NCI-H524 (cell line): ENCODE measurements around the gene IFT172.

Experiments used
- DNase-seq, 2 experiments: peaks; one replicate each; lab custom pipeline; 2025; lab: John Stamatoyannopoulos, UW

The IFT172 gene

DNA sequence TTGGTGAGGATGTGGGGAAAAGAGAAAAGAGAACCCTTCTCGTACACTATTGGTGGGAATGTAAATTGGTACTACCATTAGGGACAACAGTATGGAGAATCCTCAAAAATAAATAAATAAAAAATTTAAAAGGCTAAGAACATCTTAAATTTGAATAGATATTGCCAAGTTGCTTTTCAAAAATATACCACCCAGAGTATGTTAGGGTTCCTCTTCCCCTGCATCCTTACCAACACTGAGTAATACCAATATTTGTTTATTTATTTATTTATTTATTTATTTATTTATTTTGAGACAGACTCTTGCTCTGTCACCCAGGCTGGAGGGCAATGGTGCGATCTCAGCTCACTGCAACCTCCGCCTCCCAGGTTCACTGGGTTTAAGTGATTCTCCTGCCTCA is 66.6 kb downstream of the IFT172 start:
- DNase-seq = no peak

DNA sequence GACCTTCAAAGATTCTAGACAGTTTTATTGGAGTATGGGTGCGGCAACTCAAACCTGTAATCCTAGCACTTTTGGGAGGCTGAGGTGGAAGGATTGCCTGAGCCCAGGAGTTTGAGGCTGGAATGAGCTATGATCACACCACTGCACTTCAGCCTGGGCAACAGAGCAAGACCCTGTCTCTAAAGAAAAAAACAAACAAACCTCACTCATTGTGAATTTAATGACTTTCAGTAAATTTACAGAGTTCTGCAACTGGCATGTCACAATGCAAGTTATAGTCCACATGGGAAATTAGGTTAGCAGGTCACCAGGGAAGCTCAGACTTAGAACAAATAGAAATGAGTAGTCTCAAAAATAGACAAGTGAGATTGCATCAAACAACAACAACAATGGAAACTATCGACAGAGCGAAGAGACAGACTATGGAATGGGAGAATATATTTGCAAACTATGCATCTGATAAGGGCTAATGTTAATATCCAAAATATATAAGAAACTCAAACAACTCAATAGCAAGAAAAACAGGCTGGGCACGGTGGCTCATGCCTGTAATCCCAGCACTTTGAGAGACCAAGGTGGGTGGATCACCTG is 67.8 kb downstream of the IFT172 start:
- DNase-seq = no peak

DNA sequence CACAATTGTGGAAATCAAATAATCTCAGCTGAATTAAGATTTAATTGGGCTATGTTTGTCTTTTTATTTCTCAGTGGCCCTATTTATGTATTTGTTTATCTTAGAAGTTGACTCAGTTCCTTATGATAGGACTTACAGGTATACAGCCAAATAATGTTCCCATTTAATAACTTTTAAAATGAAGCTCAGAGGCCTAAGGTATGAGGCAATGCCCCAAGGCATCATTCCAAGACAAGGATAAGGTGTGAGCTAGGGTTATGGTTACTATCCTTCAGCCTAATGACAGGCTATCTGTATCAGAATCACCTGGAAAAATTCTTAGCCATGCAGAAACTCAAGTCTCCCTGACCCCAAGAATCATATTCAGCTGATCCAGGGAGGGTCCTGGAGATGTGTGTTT is 68.5 kb downstream of the IFT172 start:
- no peak for DNase-seq

DNA sequence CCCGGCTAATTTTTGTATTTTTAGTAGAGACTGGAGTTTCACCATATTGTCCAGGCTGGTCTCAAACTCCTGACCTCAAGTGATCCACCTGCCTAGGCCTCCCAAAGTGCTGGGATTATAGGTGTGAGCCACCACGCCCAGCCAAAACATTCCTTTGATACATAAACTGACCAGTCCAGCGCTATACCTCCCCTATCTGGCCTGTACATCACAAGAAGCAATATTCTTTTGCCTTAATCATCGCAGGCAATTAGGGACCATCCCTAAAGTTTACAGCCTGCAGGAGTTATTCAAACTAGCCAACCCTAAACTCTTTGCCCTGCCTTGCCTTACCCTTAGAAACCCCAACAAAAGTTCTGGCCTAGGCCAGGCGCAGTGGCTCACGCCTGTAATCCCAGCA is 73.4 kb downstream of the IFT172 start:
- no peak for DNase-seq

DNA sequence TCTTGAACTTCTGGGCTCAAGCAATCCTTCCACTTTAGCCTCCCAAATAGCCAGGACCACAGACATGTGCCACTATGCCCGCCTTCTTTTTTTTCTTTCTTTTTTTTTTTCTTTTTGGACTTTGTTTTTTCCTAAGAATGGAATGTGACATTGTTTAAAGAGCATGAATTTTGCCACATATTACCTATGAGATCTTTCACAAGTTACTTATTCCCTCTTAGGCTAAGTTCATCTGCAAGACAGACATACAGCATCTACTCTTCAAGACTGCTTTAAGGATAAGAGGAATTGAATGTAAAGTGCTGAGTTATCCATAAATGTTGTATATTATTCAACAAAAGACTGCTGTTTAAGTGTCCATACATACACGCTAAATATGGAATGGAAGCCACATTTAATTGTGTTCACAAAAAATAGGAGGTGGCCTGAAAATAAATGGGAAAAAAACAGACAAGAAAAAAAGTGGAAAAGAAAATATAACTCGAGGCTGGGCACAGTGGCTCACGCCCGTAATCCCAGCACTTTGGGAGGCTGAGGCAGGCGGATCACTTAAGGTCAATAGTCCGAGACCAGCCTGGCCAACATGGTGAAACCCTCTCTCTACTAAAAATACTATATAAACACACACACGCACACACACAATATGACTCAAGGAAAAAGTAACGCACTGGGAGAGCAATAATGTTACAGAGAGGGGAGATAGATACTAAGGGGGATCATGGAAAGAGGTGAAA is 77.0 kb downstream of the IFT172 start:
- no peak for DNase-seq

DNA sequence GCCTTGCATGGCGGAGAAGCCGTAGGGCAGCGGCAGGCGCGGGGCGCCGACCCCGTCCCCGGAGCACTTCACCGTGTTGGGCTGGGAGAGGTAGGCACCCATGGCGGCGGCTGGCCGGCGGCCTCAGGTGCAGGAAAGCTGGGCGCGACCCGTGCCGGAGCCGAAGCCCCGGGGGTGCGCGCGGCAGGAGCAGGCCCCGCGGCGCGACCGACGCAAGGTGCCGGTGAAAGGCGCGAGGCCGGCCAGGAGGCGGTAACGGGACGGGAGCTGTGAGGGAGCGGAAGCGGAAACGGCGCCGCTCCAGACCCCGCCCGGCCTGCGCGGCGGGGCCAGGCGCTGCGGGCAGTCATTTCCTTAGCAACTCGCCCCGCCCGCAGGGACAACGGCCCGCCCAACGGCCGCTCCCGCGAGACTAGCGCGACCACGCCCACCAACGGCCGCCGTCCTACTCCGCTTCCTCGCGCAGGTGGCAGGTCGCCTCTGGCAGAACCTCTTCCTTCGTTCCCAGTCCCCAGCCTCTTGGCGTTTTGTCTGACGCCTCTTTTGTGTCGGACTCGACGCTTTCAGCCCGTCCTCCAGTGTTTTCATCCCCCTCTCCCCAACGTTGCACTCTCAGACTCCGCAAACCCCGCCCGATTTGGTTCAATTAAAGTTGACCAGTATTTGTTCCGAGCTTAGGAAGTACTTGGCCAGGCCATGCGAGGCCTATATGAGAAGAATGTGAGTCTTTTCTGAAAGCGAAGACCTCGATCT is 80.0 kb downstream of the IFT172 start, which contains the start of gene PPM1G:
TSS of gene PPM1G (minus strand) at position 271 of the 753 bp plus-strand sequence. CDS start at position 102, 169 bp downstream.
- peak; percentile 90 to 95 for DNase-seq

DNA sequence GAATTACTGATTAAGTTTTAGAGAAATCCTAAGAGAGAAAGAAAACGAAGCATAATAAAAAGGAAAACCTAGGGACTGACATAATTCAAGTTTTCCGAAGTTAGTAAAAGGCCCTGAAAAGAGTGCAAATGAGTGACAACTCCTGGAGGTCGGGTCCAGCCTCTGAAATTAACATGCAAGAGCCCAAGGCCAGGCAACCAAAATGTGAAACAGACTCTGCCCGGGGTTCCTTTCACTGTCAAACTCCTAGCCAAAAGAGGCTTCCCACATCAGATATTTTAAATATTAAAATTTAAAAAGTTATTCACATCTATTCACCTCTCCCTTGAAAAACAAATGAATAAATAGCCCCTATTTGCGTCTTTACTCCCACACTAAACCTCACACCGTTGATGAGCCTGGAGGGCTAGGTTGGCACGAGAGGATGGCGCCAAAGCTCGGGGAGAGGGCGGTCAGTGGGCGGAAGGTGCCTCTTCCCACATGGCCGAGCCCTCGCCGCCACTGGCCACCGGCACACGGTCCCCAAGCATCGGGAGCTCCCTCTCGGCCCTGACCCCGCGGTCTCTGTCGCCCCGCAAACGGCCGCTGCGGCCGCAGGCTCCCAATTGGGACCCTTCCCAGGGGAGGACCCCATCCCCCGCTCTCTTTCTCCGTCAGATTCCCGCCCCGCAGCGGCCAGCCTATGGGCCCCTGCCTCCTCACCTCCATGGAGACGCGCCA is 80.8 kb downstream of the IFT172 start:
- DNase-seq = peak in 1 of 2 experiments; percentile 42

DNA sequence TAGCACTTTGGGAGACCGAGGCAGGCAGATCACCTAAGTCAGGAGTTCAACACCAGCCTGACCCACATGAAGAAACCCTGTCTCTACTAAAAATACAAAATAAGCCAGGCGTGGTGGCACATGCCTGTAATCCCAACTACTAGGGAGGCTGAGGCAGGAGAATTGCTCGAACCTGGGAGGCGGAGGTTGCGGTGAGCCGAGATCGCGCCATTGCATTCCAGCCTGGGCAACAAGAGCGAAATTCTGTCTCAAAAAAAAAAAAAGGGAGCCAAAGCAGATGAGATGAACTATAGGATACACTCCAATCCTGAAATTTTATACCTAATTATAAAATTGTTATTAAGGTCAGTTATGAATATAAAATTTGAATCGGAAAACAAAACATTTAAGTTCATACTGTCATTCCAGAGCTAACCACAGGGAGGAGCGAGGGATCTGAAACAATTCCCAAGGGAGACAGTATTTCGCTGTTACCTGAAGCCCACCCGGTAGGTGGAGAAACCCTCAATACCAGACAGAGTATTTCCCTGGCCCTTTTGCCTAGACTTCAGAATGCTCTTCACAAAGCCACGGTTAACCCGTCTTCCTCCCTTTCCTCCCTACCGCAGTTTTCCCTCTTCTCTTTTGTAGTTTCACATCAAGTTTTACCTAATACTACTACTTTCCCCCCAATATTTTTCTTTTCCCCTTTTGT is 81.6 kb downstream of the IFT172 start:
- DNase-seq = peak; percentile 51 to 83

DNA sequence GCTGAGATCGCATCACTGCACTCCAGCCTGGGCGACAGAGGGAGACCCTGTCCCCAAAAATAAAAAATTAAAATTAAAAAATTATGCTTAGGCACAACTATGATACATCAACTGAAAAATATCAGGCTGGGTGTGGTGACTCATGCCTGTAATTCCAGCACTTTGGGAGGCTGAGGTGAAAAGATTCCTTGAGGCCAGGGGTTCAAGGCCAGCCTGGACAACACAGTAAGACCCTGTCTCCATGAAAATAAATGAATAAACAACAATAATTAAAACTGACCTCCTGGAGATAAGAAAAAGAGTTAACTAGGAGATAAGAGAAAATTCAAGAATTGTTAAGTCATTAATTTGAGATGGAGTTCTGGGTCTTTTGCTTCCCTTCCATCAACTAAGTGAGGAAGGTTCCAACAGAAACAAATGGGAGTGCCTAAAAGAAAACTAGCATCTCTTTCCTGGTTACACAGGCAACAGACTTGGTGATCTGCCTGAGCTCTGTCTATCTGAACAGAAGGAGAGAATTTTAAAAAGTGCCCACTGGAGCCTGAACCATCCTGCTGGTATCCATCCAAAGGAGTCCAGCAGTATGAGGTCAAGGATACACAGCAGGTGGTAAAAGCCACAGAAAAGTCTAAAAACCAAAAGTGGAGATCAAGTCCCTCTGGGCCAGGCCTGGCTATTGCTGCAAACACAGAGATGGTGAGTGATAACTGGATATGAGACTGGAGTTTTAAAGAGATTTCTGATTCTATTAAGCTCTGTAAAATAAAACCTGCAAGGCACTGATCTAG is 89.0 kb downstream of the IFT172 start:
- DNase-seq = no peak

DNA sequence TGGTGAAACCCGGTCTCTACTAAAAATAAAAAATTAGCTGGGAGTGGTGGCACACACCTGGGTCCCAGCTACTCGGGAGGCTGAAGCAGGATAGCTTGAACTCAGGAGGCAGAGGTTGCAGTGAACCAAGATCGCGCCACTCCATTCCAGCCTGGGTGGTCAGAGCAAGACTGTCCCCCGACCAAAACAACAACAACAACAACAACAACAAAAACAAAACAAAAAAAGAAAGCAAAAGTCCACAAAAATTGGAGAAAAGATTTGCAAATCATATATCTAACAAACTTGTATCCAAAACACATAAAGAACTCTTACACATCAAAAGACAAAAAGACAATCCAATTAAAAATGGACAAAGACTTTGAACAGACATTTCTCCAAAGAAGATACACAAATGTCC is 90.6 kb downstream of the IFT172 start:
- DNase-seq = no peak
